Endothelial cell of umbilical vein (primary cell): ENCODE measurements around the gene RPS19BP1. TPM values are rescaled to one million over a fixed set of nuclear protein-coding genes. Genes with fewer than 3 reads are reported as not detected.

ENCODE experiments used
- BruUV-seq: library from RNA; stranded (reverse); fragments of 400-500 nt; replicated peaks from 2 replicates; lab custom pipeline; 2021; lab: Mats Ljungman, UMichigan
- CTCF ChIA-PET: fragments of 300-600, 350-600 bp; sonication (Branson Sonifier 250); formaldehyde crosslinking; loops from one replicate; lab custom pipeline; 2021; ENCODE audit warnings: antibody characterized with exemption, inconsistent platforms; lab: Charles Lee
- POLR2A ChIA-PET: fragments of 300-600, 350-600 bp; sonication (Branson Sonifier 250); formaldehyde crosslinking; loops from one replicate; lab custom pipeline; 2021; ENCODE audit warnings: antibody characterized with exemption, inconsistent platforms; lab: Charles Lee
- DNase-seq: peaks from one replicate; pipeline ENCODE4 v3.0.0-alpha.2; 2011; ENCODE audit warnings: low read depth, low spot score
- FAIRE-seq: peaks from 2 replicates; lab custom pipeline; 2011; peaks lifted over from hg19 to GRCh38; lab: Jason Lieb, UNC
- H2AFZ ChIP-seq: 2 replicates; pipeline ENCODE4 v1.6.0; 2012; ENCODE audit warnings: low read depth, low read length, control low read depth, inconsistent platforms
- H3K27ac ChIP-seq: 2 replicates; pipeline ENCODE4 v1.5.1; 2011; ENCODE audit warnings: low read depth, mild to moderate bottlenecking, control low read depth, low read length, moderate library complexity; ENCODE audit not compliant: insufficient read depth
- H3K27me3 ChIP-seq, 2 experiments: 2 replicates each; pipeline versions ENCODE4 v1.6.0 to v1.6.1; 2011; ENCODE audit warnings: low read length in 2 of 2, mixed read lengths in 1 of 2; ENCODE audit not compliant: control insufficient read depth in 2 of 2, insufficient read depth in 2 of 2
- H3K36me3 ChIP-seq, 2 experiments: 2 replicates in 1 of 2; 3 replicates in 1 of 2; pipeline ENCODE4 v1.5.1; 2011; ENCODE audit warnings: low read length in 2 of 2, mild to moderate bottlenecking in 1 of 2, moderate library complexity in 1 of 2; ENCODE audit not compliant: control insufficient read depth in 2 of 2, insufficient read depth in 2 of 2; ENCODE audit errors: extremely low read depth in 1 of 2
- H3K4me1 ChIP-seq: 3 replicates; pipeline ENCODE4 v1.5.1; 2011; ENCODE audit warnings: mild to moderate bottlenecking, low read length; ENCODE audit not compliant: control insufficient read depth, insufficient read depth; ENCODE audit errors: extremely low read depth
- H3K4me2 ChIP-seq: 2 replicates; pipeline ENCODE4 v1.6.1; 2011; ENCODE audit warnings: low read length, control low read depth, mixed read lengths; ENCODE audit not compliant: insufficient read depth
- H3K4me3 ChIP-seq, 3 experiments: fragments of 200-600 bp in 1 of 3; sonication (generic), shearing (Covaris generic) in 1 of 3; replicated peaks in 1 of 3; 2 replicates each; pipeline ENCODE4 v1.5.1; 2011 to 2016; ENCODE audit warnings: control low read depth in 3 of 3, low read length in 3 of 3, mild to moderate bottlenecking in 2 of 3, inconsistent platforms in 1 of 3, low read depth in 1 of 3, moderate library complexity in 1 of 3; ENCODE audit not compliant: insufficient read depth in 1 of 3
- H3K79me2 ChIP-seq: 2 replicates; pipeline ENCODE4 v1.6.0; 2012; ENCODE audit warnings: low read length, inconsistent platforms; ENCODE audit not compliant: control insufficient read depth, insufficient read depth
- H3K9ac ChIP-seq: replicated peaks from 2 replicates; pipeline ENCODE3; 2011; ENCODE audit warnings: low read length, control low read depth; ENCODE audit not compliant: insufficient read depth; ENCODE audit errors: extremely low read depth
- H3K9me1 ChIP-seq: replicated peaks from 3 replicates; pipeline ENCODE4 v1.6.0; 2011; ENCODE audit warnings: mild to moderate bottlenecking, low read length; ENCODE audit not compliant: control insufficient read depth, insufficient read depth; ENCODE audit errors: extremely low read depth
- H3K9me3 ChIP-seq: replicated peaks from 2 replicates; pipeline ENCODE4 v1.5.1; 2012; ENCODE audit warnings: low read length, inconsistent platforms; ENCODE audit not compliant: control insufficient read depth, insufficient read depth
- H4K20me1 ChIP-seq: replicated peaks from 2 replicates; pipeline ENCODE3; 2011; ENCODE audit warnings: mild to moderate bottlenecking, low read length; ENCODE audit not compliant: control insufficient read depth, insufficient read depth; ENCODE audit errors: extremely low read depth
- CTCF ChIP-seq, 2 donors: IDR thresholded peaks; 1 replicate in 1 of 2; 2 replicates in 1 of 2; pipeline ENCODE4 v1.5.1; 2011; ENCODE audit warnings: low read length in 2 of 2, mild to moderate bottlenecking in 2 of 2, moderate library complexity in 2 of 2, control low read depth in 1 of 2, inconsistent platforms in 1 of 2, low read depth in 1 of 2; ENCODE audit not compliant: insufficient read depth in 1 of 2; ENCODE audit errors: extremely low read depth in 1 of 2
- EZH2 ChIP-seq: IDR thresholded peaks from 2 replicates; pipeline ENCODE4 v1.6.1; 2012; ENCODE audit warnings: borderline replicate concordance, low read depth, mild to moderate bottlenecking, moderate library complexity, low read length, inconsistent platforms; ENCODE audit not compliant: severe bottlenecking
- FOS ChIP-seq: IDR thresholded peaks from 2 replicates; pipeline ENCODE4 v1.6.1; 2011; ENCODE audit warnings: mild to moderate bottlenecking, low read length, moderate library complexity, borderline replicate concordance; ENCODE audit not compliant: insufficient read depth
- GATA2 ChIP-seq: IDR thresholded peaks from 2 replicates; pipeline ENCODE4 v1.7.0; 2011; ENCODE audit warnings: low read depth, mild to moderate bottlenecking, moderate library complexity, mixed read lengths, low read length; ENCODE audit not compliant: insufficient read length, insufficient read depth
- JUN ChIP-seq: IDR thresholded peaks from 2 replicates; pipeline ENCODE4 v1.6.1; 2011; ENCODE audit warnings: borderline replicate concordance, low read depth; ENCODE audit not compliant: insufficient read length, insufficient read depth
- MAX ChIP-seq: IDR thresholded peaks from 2 replicates; pipeline ENCODE4 v1.6.1; 2011; ENCODE audit not compliant: insufficient read depth, insufficient read length
- MYC ChIP-seq: IDR thresholded peaks from one replicate; pipeline ENCODE4 v1.6.1; 2011; ENCODE audit warnings: mild to moderate bottlenecking, low read depth, low read length
- POLR2A ChIP-seq: IDR thresholded peaks from 2 replicates; pipeline ENCODE4 v1.6.1; 2012; ENCODE audit warnings: low read depth, mild to moderate bottlenecking, control low read depth, low read length
- POLR2AphosphoS5 ChIP-seq: IDR thresholded peaks from 2 replicates; pipeline ENCODE4 v1.6.1; 2012; ENCODE audit warnings: low read depth, mild to moderate bottlenecking, control low read depth, low read length, moderate library complexity; ENCODE audit not compliant: insufficient read depth
- dilution Hi-C: fragments of 300-500 bp; cut with MboI; formaldehyde crosslinking; loops from one replicate; pipeline ENCODE4 v1.15.0; 2019; ENCODE audit warnings: low sequenced_read_pairs; ENCODE audit not compliant: extremely low pct_ligation_motif_present
- intact Hi-C: fragments of 100-400 bp; cut with micrococcal nuclease; formaldehyde crosslinking; loops from one replicate; pipeline ENCODE4 v1.10.0; 2022
- polyA plus RNA-seq, 4 experiments: library from polyadenylated mRNA; depleted of rRNA in 3 of 4; stranded (reverse) in 3 of 4; unstranded in 1 of 4; fragments of >200 nt; gene quantifications; 2 replicates each; pipeline versions ENCODE4 v1.2.1 to v1.2.3, GENCODE V29; 2011 to 2012; ENCODE audit warnings: missing spikeins in 1 of 4
- total RNA-seq: library from RNA; stranded (reverse); gene quantifications from 2 replicates; pipeline ENCODE4 v1.2.3, GENCODE V29; 2021

The RPS19BP1 gene
- total and polyA plus RNA-seq, 2 donors (not counting 3 experiments of a cell fraction or from before 2014, with no cell fraction given) = 66.6 to 84.3 TPM

GRCh38 chr22:39492186-39492585 lies 40.4 kb downstream of the RPS19BP1 start:
- intact Hi-C loops = loop anchor here (10.0 kb wide), 1 partner anchor 147 kb away; the partner anchor contains the start of gene SYNGR1
- Histone ChIP-seq H2AFZ (no peak overlapping the region), H3K36me3 (no peaks in the 10 kb centered on the region), H4K20me1 (no peaks in the 10 kb centered on the region), H3K27ac (no peak overlapping the region), H3K9ac (no peak overlapping the region), H3K4me1 (no peaks in the 10 kb centered on the region), H3K9me1 (no peaks in the 10 kb centered on the region), H3K4me3 (no peak overlapping the region), H3K4me2 (no peak overlapping the region), H3K9me3 (no peaks in the 10 kb centered on the region), H3K79me2 (no peaks in the 10 kb centered on the region), H3K27me3 (no peaks in the 10 kb centered on the region)
- BruUV-seq = no TSS peak
- TF ChIP-seq MAX (no peak), FOS (no peak), MYC (no peak), POLR2A (no peak), CTCF (IDR thresholded peaks at IDR 0.05; ENCODE audit: extremely low read depth in 1 of 2, insufficient read depth in 1 of 2, low read depth in 1 of 2, low read length in 2 of 2) (no peak), JUN (no peak), EZH2 (no peak), GATA2 (no peak), POLR2AphosphoS5 (no peak)
- dilution Hi-C loops = no loop called here
- no peak for FAIRE-seq
- no peak for DNase-seq
- CTCF ChIA-PET = interaction anchor here (0.6 to 6.7 kb wide), 9 partner anchors 9 to 330 kb away, joined by 3 to 197 read pairs (median 5); partner anchors contain the start of genes MIEF1 and RPS19BP1
- POLR2A ChIA-PET = no interaction called here
